B cell (primary cell): ENCODE data around the gene PLXNB1. TPM values are rescaled to one million over a fixed set of nuclear protein-coding genes. Genes with fewer than 3 reads are reported as not detected.

ENCODE experiments used
- ATAC-seq: fragments of 200-7000 bp; cut with Tn5 transposase; one replicate; pipeline ENCODE4 v1.10.0; 2021; ENCODE audit warnings: low read depth, mild to moderate bottlenecking, moderate number of reproducible peaks, moderate library complexity
- CTCF ChIA-PET: fragments of 350-600 bp; sonication (Branson Sonifier 250); formaldehyde crosslinking; loops from one replicate; lab custom pipeline; 2021; ENCODE audit warnings: antibody characterized with exemption, inconsistent platforms; lab: Charles Lee
- POLR2A ChIA-PET: fragments of 350-600 bp; sonication (Branson Sonifier 250); formaldehyde crosslinking; loops from one replicate; lab custom pipeline; 2021; ENCODE audit warnings: antibody characterized with exemption; lab: Charles Lee
- DNase-seq: peaks from one replicate; pipeline ENCODE4 v3.0.0; 2013
- H2AFZ ChIP-seq: 2 replicates; pipeline ENCODE4 v1.6.1; 2012; ENCODE audit warnings: mild to moderate bottlenecking, low read depth, low read length; ENCODE audit not compliant: insufficient read depth, poor library complexity, severe bottlenecking
- H3K27ac ChIP-seq, 2 donors: 1 replicate in 1 of 2; 2 replicates in 1 of 2; pipeline ENCODE4 v1.5.1; 2012 to 2013; ENCODE audit warnings: low read length in 2 of 2, mild to moderate bottlenecking in 2 of 2, moderate library complexity in 1 of 2
- H3K27me3 ChIP-seq, 4 experiments: fragments of 200-600 bp in 1 of 4; sonication (generic) in 1 of 4; replicated peaks in 1 of 4; 1 replicate in 2 of 4; 2 replicates in 2 of 4; pipeline versions ENCODE4 v1.6.1 to v1.7.0; 2013 to 2016; ENCODE audit warnings: low read length in 3 of 4, mild to moderate bottlenecking in 2 of 4, mixed read lengths in 1 of 4, moderate library complexity in 1 of 4; ENCODE audit not compliant: insufficient read depth in 4 of 4, control insufficient read depth in 3 of 4; ENCODE audit errors: control extremely low read depth in 1 of 4
- H3K36me3 ChIP-seq, 2 experiments: replicated peaks in 1 of 2; 1 replicate in 1 of 2; 2 replicates in 1 of 2; pipeline versions ENCODE4 v1.6.1 to v1.7.1; 2013; ENCODE audit warnings: low read length in 1 of 2; ENCODE audit not compliant: insufficient read depth in 2 of 2, control insufficient read depth in 1 of 2; ENCODE audit errors: control extremely low read depth in 1 of 2, extremely low read depth in 1 of 2
- H3K4me1 ChIP-seq, 2 donors: fragments of 200-600 bp in 1 of 2; sonication (generic) in 1 of 2; 1 replicate in 1 of 2; 2 replicates in 1 of 2; pipeline versions ENCODE4 v1.5.1 to v1.6.1; 2013 to 2017; ENCODE audit warnings: low read length in 2 of 2; ENCODE audit not compliant: control insufficient read depth in 2 of 2, insufficient read depth in 2 of 2
- H3K4me2 ChIP-seq: replicated peaks from 2 replicates; pipeline ENCODE3; 2012; ENCODE audit warnings: mild to moderate bottlenecking, low read depth, low read length; ENCODE audit not compliant: poor library complexity, severe bottlenecking
- H3K4me3 ChIP-seq, 5 experiments: fragments of 200-600 bp in 1 of 5; sonication (generic) in 1 of 5; 1 replicate in 3 of 5; 2 replicates in 2 of 5; pipeline versions ENCODE4 v1.5.1 to v1.7.0; 2011 to 2016; ENCODE audit warnings: low read length in 4 of 5, mild to moderate bottlenecking in 4 of 5, low read depth in 2 of 5, control low read depth in 1 of 5, moderate library complexity in 1 of 5; ENCODE audit not compliant: insufficient read depth in 1 of 5; ENCODE audit errors: control extremely low read depth in 1 of 5, extremely low read depth in 1 of 5
- H3K79me2 ChIP-seq: fragments of 200-600 bp; sonication (generic); one replicate; pipeline ENCODE4 v1.6.0; 2016; ENCODE audit warnings: low read length; ENCODE audit not compliant: control insufficient read depth, insufficient read depth
- H3K9ac ChIP-seq: fragments of 200-600 bp; sonication (generic); 2 replicates; pipeline ENCODE4 v1.6.1; 2017; ENCODE audit warnings: mild to moderate bottlenecking, low read length, moderate library complexity
- H3K9me3 ChIP-seq, 3 donors: one replicate each; pipeline versions ENCODE4 v1.6.1 to v1.7.1; 2013; ENCODE audit warnings: low read length in 2 of 3; ENCODE audit not compliant: control insufficient read depth in 2 of 3, insufficient read depth in 1 of 3; ENCODE audit errors: control extremely low read depth in 1 of 3
- H4K20me1 ChIP-seq: 2 replicates; pipeline ENCODE4 v1.6.0; 2012; ENCODE audit warnings: mild to moderate bottlenecking, low read length; ENCODE audit not compliant: insufficient read depth, control insufficient read depth, poor library complexity, severe bottlenecking
- H3K27ac Mint-ChIP-seq: one replicate; pipeline ENCODE4 v1.8.0; 2021; ENCODE audit warnings: mixed read lengths
- H3K27me3 Mint-ChIP-seq: one replicate; pipeline ENCODE4 v1.8.0; 2021; ENCODE audit warnings: mixed read lengths
- H3K4me1 Mint-ChIP-seq: one replicate; pipeline ENCODE4 v1.8.0; 2021; ENCODE audit warnings: mixed read lengths
- H3K4me3 Mint-ChIP-seq: one replicate; pipeline ENCODE4 v1.8.0; 2021; ENCODE audit warnings: mixed read lengths
- H3K9me3 Mint-ChIP-seq: one replicate; pipeline ENCODE4 v1.8.0; 2022; ENCODE audit warnings: mixed read lengths; ENCODE audit not compliant: insufficient read depth
- EZH2 ChIP-seq: IDR thresholded peaks from 2 replicates; pipeline ENCODE4 v1.6.1; 2012; ENCODE audit warnings: borderline replicate concordance, low read depth, mild to moderate bottlenecking, moderate library complexity, low read length; ENCODE audit not compliant: insufficient read depth, poor library complexity, severe bottlenecking
- WGBS: methylation state at CpG from one replicate; pipeline ENCODE4 v1.1.5; 2013; ENCODE audit warnings: missing lambda C conversion rate; ENCODE audit not compliant: insufficient coverage; 5-methylcytosine and 5-hydroxymethylcytosine counted together
- intact Hi-C: fragments of 100-400 bp; cut with micrococcal nuclease; formaldehyde crosslinking; loops from one replicate; pipeline ENCODE4 v1.10.0; 2022
- polyA plus RNA-seq: library from polyadenylated mRNA; depleted of rRNA; stranded (reverse); fragments of >200 nt; gene quantifications from 2 replicates; pipeline ENCODE4 v1.2.3, GENCODE V29; 2012
- total RNA-seq, 2 donors: library from RNA; stranded (reverse); fragments of 120-200 nt in 1 of 2; gene quantifications; 1 replicate in 1 of 2; 2 replicates in 1 of 2; pipeline versions ENCODE4 v1.2.3 to v1.2.4, GENCODE V29; 2013 to 2022
- TF ChIP-seq, protein P1 (sequence below): fragments of 200-600 bp; IDR thresholded peaks from one replicate; pipeline ENCODE4 v1.8.0; 2022; ENCODE audit warnings: antibody characterized with exemption, mild to moderate bottlenecking

The PLXNB1 gene
- total and polyA plus RNA-seq, 2 donors (not counting 1 experiment from before 2014, with no cell fraction given), result 0.95 to 5.0 TPM

GRCh38 chr3:48459331-48459730, 29.4 kb upstream of the PLXNB1 start:
- DNase-seq, result no peak
- 96% methylated on average over 3 of the region's 3 CpGs for WGBS
- TF ChIP-seq, protein P1, sequence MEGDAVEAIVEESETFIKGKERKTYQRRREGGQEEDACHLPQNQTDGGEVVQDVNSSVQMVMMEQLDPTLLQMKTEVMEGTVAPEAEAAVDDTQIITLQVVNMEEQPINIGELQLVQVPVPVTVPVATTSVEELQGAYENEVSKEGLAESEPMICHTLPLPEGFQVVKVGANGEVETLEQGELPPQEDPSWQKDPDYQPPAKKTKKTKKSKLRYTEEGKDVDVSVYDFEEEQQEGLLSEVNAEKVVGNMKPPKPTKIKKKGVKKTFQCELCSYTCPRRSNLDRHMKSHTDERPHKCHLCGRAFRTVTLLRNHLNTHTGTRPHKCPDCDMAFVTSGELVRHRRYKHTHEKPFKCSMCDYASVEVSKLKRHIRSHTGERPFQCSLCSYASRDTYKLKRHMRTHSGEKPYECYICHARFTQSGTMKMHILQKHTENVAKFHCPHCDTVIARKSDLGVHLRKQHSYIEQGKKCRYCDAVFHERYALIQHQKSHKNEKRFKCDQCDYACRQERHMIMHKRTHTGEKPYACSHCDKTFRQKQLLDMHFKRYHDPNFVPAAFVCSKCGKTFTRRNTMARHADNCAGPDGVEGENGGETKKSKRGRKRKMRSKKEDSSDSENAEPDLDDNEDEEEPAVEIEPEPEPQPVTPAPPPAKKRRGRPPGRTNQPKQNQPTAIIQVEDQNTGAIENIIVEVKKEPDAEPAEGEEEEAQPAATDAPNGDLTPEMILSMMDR, result no peak
- TF ChIP-seq EZH2, result no peak
- Mint-ChIP-seq H3K4me3 (no peak overlapping the region), H3K27ac (no peak overlapping the region), H3K9me3 (no peaks in the 10 kb centered on the region), H3K4me1 (no peaks in the 10 kb centered on the region), H3K27me3 (no peaks in the 10 kb centered on the region)
- H3K36me3 ChIP-seq, result peaks cover 7 to 36% of the 10 kb centered on the region in 2 experiments
- H4K20me1 ChIP-seq, result no peaks in the 10 kb centered on the region
- H3K4me3 ChIP-seq, result no peak overlapping the region
- no peaks in the 10 kb centered on the region for H3K4me1 ChIP-seq
- no peak overlapping the region for H3K9ac ChIP-seq
- ChIA-PET CTCF (interaction anchor here (1.3 to 4.4 kb wide), 3 partner anchors 14 to 58 kb away, joined by 3 to 29 read pairs (median 4); no protein-coding TSS in a partner anchor), POLR2A (interaction anchor here (1.1 kb wide), 1 partner anchor 13 kb away, joined by 5 read pairs; no protein-coding TSS in a partner anchor)
- H3K79me2 ChIP-seq, result no peaks in the 10 kb centered on the region
- no peak overlapping the region for H2AFZ ChIP-seq
- H3K9me3 ChIP-seq, result no peaks in the 10 kb centered on the region
- intact Hi-C loops, result no loop called here
- no peak overlapping the region for H3K27ac ChIP-seq
- no peaks in the 10 kb centered on the region for H3K27me3 ChIP-seq
- no peak for ATAC-seq
- H3K4me2 ChIP-seq, result no peak overlapping the region

DNA sequence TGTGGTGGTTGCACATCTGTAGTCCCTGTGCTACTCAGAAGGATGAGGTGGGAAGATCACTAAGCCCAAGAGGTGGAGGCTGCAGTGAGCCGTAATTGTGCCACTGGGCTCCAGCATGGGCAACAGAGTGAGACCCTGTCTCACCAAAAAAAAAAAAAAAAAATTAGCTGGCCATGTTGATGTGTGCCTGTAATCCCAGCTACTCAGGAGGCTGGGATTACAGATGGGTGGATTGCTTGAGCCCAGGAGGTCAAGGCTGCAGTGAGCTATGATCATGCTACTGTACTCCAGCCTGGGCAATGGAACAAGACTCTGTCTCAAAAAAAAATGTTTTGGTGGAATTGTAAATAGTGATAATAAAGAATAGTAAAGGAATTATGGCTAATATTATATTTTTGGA, 26.6 kb upstream of the PLXNB1 start:
- Histone ChIP-seq H3K36me3 (peaks cover 8 to 59% of the 10 kb centered on the region in 2 experiments), H4K20me1 (no peaks in the 10 kb centered on the region), H3K9ac (no peak overlapping the region), H2AFZ (no peak overlapping the region), H3K27ac (no peak overlapping the region), H3K79me2 (no peaks in the 10 kb centered on the region), H3K4me3 (no peak overlapping the region), H3K27me3 (no peaks in the 10 kb centered on the region), H3K4me1 (no peaks in the 10 kb centered on the region), H3K9me3 (no peaks in the 10 kb centered on the region), H3K4me2 (no peak overlapping the region)
- ATAC-seq (no peak), DNase-seq (no peak)
- no CpG with 5 or more reads among the region's 1 CpG for WGBS
- ChIA-PET POLR2A (no interaction called here), CTCF (interaction anchor here (1.2 to 4.4 kb wide), 3 partner anchors 20 to 56 kb away, joined by 4 to 29 read pairs (median 6); no protein-coding TSS in a partner anchor)
- intact Hi-C loops, result no loop called here
- no peaks in the 10 kb centered on the region for H3K4me1 Mint-ChIP-seq
- no peaks in the 10 kb centered on the region for H3K9me3 Mint-ChIP-seq
- no peak overlapping the region for H3K27ac Mint-ChIP-seq
- TF ChIP-seq EZH2, result no peak
- TF ChIP-seq, protein P1, result no peak
- no peak overlapping the region for H3K4me3 Mint-ChIP-seq
- H3K27me3 Mint-ChIP-seq, result no peaks in the 10 kb centered on the region
